SK-N-SH (cell line): ENCODE data around the gene RRP9. TPM values are rescaled to one million over a fixed set of nuclear protein-coding genes. Genes with fewer than 3 reads are reported as not detected.

ENCODE experiments used
- CTCF ChIA-PET: fragments of 300-600, 350-600 bp; formaldehyde crosslinking; extraction: SDS; loops from one replicate; lab custom pipeline; 2021; lab: Yijun Ruan, JAX
- POLR2A ChIA-PET: fragments of 350-600 bp; sonication (Branson Sonifier 250); formaldehyde crosslinking; extraction: SDS; loops from one replicate; lab custom pipeline; 2020; ENCODE audit warnings: antibody characterized with exemption, inconsistent platforms; lab: Yijun Ruan, JAX
- DNase-seq: peaks from one replicate; pipeline ENCODE4 v3.0.0; 2012
- H2AFZ ChIP-seq: fragments of 200-600 bp; sonication (generic); 2 replicates; pipeline ENCODE4 v1.8.1; 2016; ENCODE audit warnings: antibody characterized with exemption, mild to moderate bottlenecking, low read depth
- H3F3A ChIP-seq: fragments of 200-600 bp; sonication (generic); replicated peaks from 2 replicates; pipeline ENCODE3; 2016; ENCODE audit warnings: antibody characterized with exemption, mild to moderate bottlenecking; ENCODE audit not compliant: insufficient read depth
- H3K27ac ChIP-seq, 2 experiments: fragments of 200-500 bp in 1 of 2; fragments of 200-600 bp in 1 of 2; sonication (Bioruptor generic) in 1 of 2; sonication (generic), shearing (Covaris generic) in 1 of 2; 2 replicates each; pipeline versions ENCODE4 v1.5.1 to v1.6.1; 2014 to 2016; ENCODE audit warnings: low read depth in 2 of 2, inconsistent platforms in 1 of 2, low read length in 1 of 2, mild to moderate bottlenecking in 1 of 2, mixed read lengths in 1 of 2
- H3K27me3 ChIP-seq: fragments of 200-600 bp; sonication (generic), shearing (Covaris generic); 2 replicates; pipeline ENCODE4 v1.6.1; 2016; ENCODE audit warnings: mixed run types; ENCODE audit not compliant: insufficient read depth
- H3K36me3 ChIP-seq, 2 experiments: fragments of 200-500 bp in 1 of 2; fragments of 200-600 bp in 1 of 2; sonication (Bioruptor generic) in 1 of 2; sonication (generic) in 1 of 2; replicated peaks in 1 of 2; 2 replicates each; pipeline versions ENCODE3 to v1.5.1; 2014 to 2016; ENCODE audit warnings: low read length in 1 of 2, mild to moderate bottlenecking in 1 of 2; ENCODE audit not compliant: insufficient read depth in 2 of 2, control insufficient read depth in 1 of 2
- H3K4me1 ChIP-seq, 2 experiments: fragments of 200-500 bp in 1 of 2; fragments of 200-600 bp in 1 of 2; sonication (Bioruptor generic) in 1 of 2; sonication (generic), shearing (Covaris generic) in 1 of 2; 2 replicates each; pipeline versions ENCODE4 v1.5.1 to v1.6.1; 2014 to 2016; ENCODE audit warnings: low read depth in 1 of 2, low read length in 1 of 2, mixed run types in 1 of 2; ENCODE audit not compliant: insufficient read depth in 2 of 2, control insufficient read depth in 1 of 2
- H3K4me2 ChIP-seq: fragments of 200-600 bp; sonication (generic), shearing (Covaris generic); 2 replicates; pipeline ENCODE4 v1.6.1; 2017; ENCODE audit warnings: mixed run types
- H3K4me3 ChIP-seq, 2 experiments: fragments of 200-500 bp in 1 of 2; fragments of 200-600 bp in 1 of 2; sonication (Bioruptor generic) in 1 of 2; sonication (generic), shearing (Covaris generic) in 1 of 2; 2 replicates each; pipeline versions ENCODE4 v1.5.1 to v1.8.1; 2014 to 2016; ENCODE audit warnings: low read depth in 2 of 2, inconsistent platforms in 1 of 2, low read length in 1 of 2, mild to moderate bottlenecking in 1 of 2, mixed read lengths in 1 of 2, moderate library complexity in 1 of 2
- H3K79me2 ChIP-seq: fragments of 200-600 bp; sonication (generic); 2 replicates; pipeline ENCODE4 v1.8.1; 2017; ENCODE audit warnings: mild to moderate bottlenecking; ENCODE audit not compliant: insufficient read depth
- H3K9ac ChIP-seq: fragments of 200-600 bp; sonication (generic); 2 replicates; pipeline ENCODE4 v1.6.1; 2017; ENCODE audit warnings: mixed run types
- H3K9me2 ChIP-seq: fragments of 200-600 bp; sonication (generic); 2 replicates; pipeline ENCODE4 v1.6.1; 2017; ENCODE audit warnings: mixed run types
- H3K9me3 ChIP-seq: fragments of 200-600 bp; sonication (generic); 2 replicates; pipeline ENCODE4 v1.6.1; 2017; ENCODE audit warnings: mixed run types, mild to moderate bottlenecking, moderate library complexity
- H4K20me1 ChIP-seq: fragments of 200-600 bp; sonication (generic); 2 replicates; pipeline ENCODE4 v1.6.1; 2017; ENCODE audit warnings: mild to moderate bottlenecking, mixed run types; ENCODE audit not compliant: insufficient read depth
- EZH2phosphoT487 ChIP-seq: fragments of 200-600 bp; sonication (generic); IDR thresholded peaks from 2 replicates; pipeline ENCODE4 v1.6.1; 2017; ENCODE audit warnings: low read depth, mixed run types, mild to moderate bottlenecking, antibody characterized with exemption, moderate library complexity, borderline replicate concordance
- FOSL2 ChIP-seq: IDR thresholded peaks from 2 replicates; pipeline ENCODE4 v1.4.0; 2012; ENCODE audit warnings: low read depth, mild to moderate bottlenecking, moderate library complexity, borderline replicate concordance
- FOXJ3 ChIP-seq: sonication (generic); formaldehyde crosslinking; IDR thresholded peaks from 2 replicates; pipeline ENCODE4 v1.5.1; 2020; ENCODE audit warnings: mild to moderate bottlenecking, missing genetic modification reagents
- FOXM1 ChIP-seq: IDR thresholded peaks from 2 replicates; pipeline ENCODE4 v1.4.0; 2012; ENCODE audit warnings: low read depth, mild to moderate bottlenecking
- GABPA ChIP-seq: IDR thresholded peaks from 2 replicates; pipeline ENCODE4 v1.4.0; 2012; ENCODE audit warnings: low read depth, mild to moderate bottlenecking
- GATA2 ChIP-seq: sonication (generic); formaldehyde crosslinking; IDR thresholded peaks from 2 replicates; pipeline ENCODE4 v1.5.0; 2020; ENCODE audit warnings: mild to moderate bottlenecking, missing genetic modification reagents
- IRF3 ChIP-seq: fragments of 150-350 bp; IDR thresholded peaks from 2 replicates; pipeline ENCODE4 v1.6.1; 2016; ENCODE audit warnings: mild to moderate bottlenecking, low read depth, low read length
- JUND ChIP-seq: IDR thresholded peaks from 2 replicates; pipeline ENCODE4 v1.4.0; 2012
- MAX ChIP-seq: IDR thresholded peaks from 2 replicates; pipeline ENCODE4 v1.4.0; 2012; ENCODE audit warnings: low read depth
- NFIC ChIP-seq: IDR thresholded peaks from 2 replicates; pipeline ENCODE4 v1.4.0; 2012; ENCODE audit warnings: borderline replicate concordance
- POLR2AphosphoS5 ChIP-seq: IDR thresholded peaks from 2 replicates; pipeline ENCODE4 v1.6.1; 2012; ENCODE audit warnings: low read depth, low read length
- RFX5 ChIP-seq: IDR thresholded peaks from 2 replicates; pipeline ENCODE4 v1.6.1; 2012; ENCODE audit warnings: mild to moderate bottlenecking, improper control_type of control experiment, low read length
- TCF12 ChIP-seq: IDR thresholded peaks from 2 replicates; pipeline ENCODE4 v1.4.0; 2012
- TEAD4 ChIP-seq: IDR thresholded peaks from 2 replicates; pipeline ENCODE4 v1.4.0; 2012; ENCODE audit warnings: mild to moderate bottlenecking, borderline replicate concordance; ENCODE audit not compliant: insufficient read depth
- USF1 ChIP-seq: IDR thresholded peaks from 2 replicates; pipeline ENCODE4 v1.4.0; 2012; ENCODE audit warnings: low read depth, borderline replicate concordance
- WGBS: methylation state at CpG from one replicate; pipeline ENCODE4 v1.1.6; 2017; ENCODE audit warnings: low lambda C conversion rate; 5-methylcytosine and 5-hydroxymethylcytosine counted together
- polyA plus RNA-seq, 3 experiments: library from polyadenylated mRNA; depleted of rRNA; stranded (reverse); fragments of >200 nt; gene quantifications; 2 replicates each; pipeline ENCODE4 v1.2.3, GENCODE V29; 2012

RRP9 gene
- polyA plus RNA-seq, 1 of the 3 experiments (the other 2 are of a cell fraction), result 49.6 TPM

- Histone ChIP-seq H3K9ac (no peak overlapping the region), H3F3A (no peaks in the 10 kb centered on the region), H4K20me1 (0 out of 2 replicates have a peak, but pooled peaks cover 4% of the 10 kb centered on the region), H2AFZ (no peak overlapping the region), H3K4me3 (no peak overlapping the region)
- TF ChIP-seq FOXM1 (no peak), JUND (no peak), FOXJ3 (CRISPR knock-in tag) (no peak), EZH2phosphoT487 (no peak)
- TF ChIP-seq, all 33 proteins: peak for 0
- Histone ChIP-seq H3K9me2 (no peaks in the 10 kb centered on the region), H3K79me2 (peaks cover 37% of the 10 kb centered on the region), H3K36me3 (peaks cover 0 to 33% of the 10 kb centered on the region in 2 experiments), H3K4me2 (no peak overlapping the region), H3K4me1 (peaks cover 4 to 34% of the 10 kb centered on the region in 2 experiments; a peak in 2 of 4 replicates), H3K9me3 (no peaks in the 10 kb centered on the region), H3K27me3 (no peaks in the 10 kb centered on the region), H3K27ac (no peak overlapping the region)
- POLR2A ChIA-PET, result interaction anchor here (0.6 to 1.7 kb wide), 5 partner anchors 10 to 33 kb away, joined by 3 to 4 read pairs (median 3); partner anchors contain the start of genes ABHD14A and RPL29
- CTCF ChIA-PET, result interaction anchor here (1.3 to 10.7 kb wide), 4 partner anchors 8 to 21 kb away, joined by 4 to 84 read pairs (median 14); partner anchors contain the start of genes ABHD14A, ABHD14B, ACY1 and GPR62
- WGBS, result 95% methylated on average over 3 of the region's 6 CpGs
- DNase-seq, result no peak
These were observed 21.3 kb upstream of the RRP9 start for GRCh38 chr3:51962854-51963530.

- Histone ChIP-seq H3K9me3 (no peaks in the 10 kb centered on the region), H3K27ac (no peak overlapping the region), H3F3A (no peaks in the 10 kb centered on the region), H3K4me3 (no peak overlapping the region), H3K4me2 (no peak overlapping the region), H3K79me2 (peaks cover 31% of the 10 kb centered on the region), H4K20me1 (0 out of 2 replicates have a peak, but pooled peaks cover 4% of the 10 kb centered on the region), H3K4me1 (peaks cover 4 to 38% of the 10 kb centered on the region in 2 experiments; a peak in 2 of 4 replicates), H3K36me3 (peaks cover under 1 to 42% of the 10 kb centered on the region in 2 experiments), H3K27me3 (no peaks in the 10 kb centered on the region), H3K9ac (no peak overlapping the region), H2AFZ (no peak overlapping the region), H3K9me2 (no peaks in the 10 kb centered on the region)
- DNase-seq, result no peak
- CTCF ChIA-PET, result interaction anchor here (0.6 to 10.7 kb wide), 5 partner anchors 12 to 424 kb away, joined by 3 to 84 read pairs (median 4); partner anchors contain the start of genes ABHD14A, ABHD14B, PARP3 and RRP9
- POLR2A ChIA-PET, result interaction anchor here (0.5 to 1.7 kb wide), 4 partner anchors 12 to 75 kb away, joined by 3 to 4 read pairs (median 3); partner anchors contain the start of genes ABHD14A, ABHD14B and RPL29
- TF ChIP-seq TEAD4 (no peak), NFIC (no peak)
- WGBS, result 83% methylated on average over 5 of the region's 9 CpGs
These were observed 20.2 kb upstream of the RRP9 start for GRCh38 chr3:51961602-51962569.

- no peak overlapping the region for H3K4me3 ChIP-seq
- no peak for DNase-seq
- POLR2A ChIA-PET, result no interaction called here
- peaks cover 22% of the 10 kb centered on the region; the same call in 1 of the 2 replicates for H3K79me2 ChIP-seq
- no peaks in the 10 kb centered on the region for H3K27me3 ChIP-seq
- no peak overlapping the region for H2AFZ ChIP-seq
- no peaks in the 10 kb centered on the region for H3F3A ChIP-seq
- H4K20me1 ChIP-seq, result 0 out of 2 replicates have a peak, but pooled peaks cover 4% of the 10 kb centered on the region
- H3K9ac ChIP-seq, result no peak overlapping the region
- H3K36me3 ChIP-seq, result peaks cover 5 to 42% of the 10 kb centered on the region in 2 experiments
- H3K4me1 ChIP-seq, result peaks cover 4 to 36% of the 10 kb centered on the region in 2 experiments; a peak in 2 of 4 replicates
- no peak overlapping the region for H3K4me2 ChIP-seq
- WGBS, result 96% methylated on average over 14 of the region's 18 CpGs
- H3K9me2 ChIP-seq, result no peaks in the 10 kb centered on the region
- no peaks in the 10 kb centered on the region for H3K9me3 ChIP-seq
- H3K27ac ChIP-seq, result no peak overlapping the region
- CTCF ChIA-PET, result interaction anchor here (0.6 to 10.7 kb wide), 3 partner anchors 13 to 423 kb away, joined by 3 to 84 read pairs (median 21); partner anchors contain the start of genes ABHD14A, ABHD14B, PARP3 and RRP9
- TF ChIP-seq POLR2AphosphoS5 (no peak), JUND (no peak), USF1 (no peak), TCF12 (no peak), IRF3 (no peak), TEAD4 (no peak), EZH2phosphoT487 (no peak), RFX5 (no peak), GABPA (no peak), GATA2 (CRISPR knock-in tag) (no peak), FOSL2 (no peak), MAX (no peak)
These were observed 19.3 kb upstream of the RRP9 start for GRCh38 chr3:51961011-51961410.
